Stimulated activated CD8-positive, alpha-beta memory T cell treated with anti-CD3 and anti-CD28 coated beads, Interleukin-7, amount 100 ng/mL, for 1 hour (primary cell): ENCODE data around the gene E2F3.
"Not testable (repeated sequence)": the region's sequence is repeated elsewhere in the genome, so short reads cannot be mapped to it uniquely, and the experiment has no call there.

ENCODE experiments used
- DNase-seq, 2 donors: peaks; one replicate each; pipeline ENCODE4 v3.0.0-alpha.2; 2020; ENCODE audit warnings: low read depth in 2 of 2

Gene E2F3

DNA sequence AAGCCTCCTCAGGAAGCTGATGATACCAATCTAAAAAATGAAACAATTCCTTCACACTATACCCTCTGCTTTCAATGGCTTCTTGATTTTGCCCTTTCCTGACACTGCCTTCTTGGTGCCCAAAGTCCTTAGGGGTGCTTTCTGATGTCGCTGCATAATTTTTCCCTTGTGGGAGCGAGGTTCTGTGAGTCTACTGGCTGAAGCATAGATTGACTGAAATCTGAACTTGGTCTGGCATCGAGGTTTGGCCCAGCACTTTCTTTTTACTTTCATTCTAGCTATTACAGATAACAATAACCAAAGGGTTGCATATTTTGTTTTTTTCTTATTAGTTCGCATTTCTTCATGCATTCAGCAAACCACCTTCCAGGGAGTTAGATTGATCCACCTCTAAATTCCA is 65.8 kb downstream of the E2F3 start:
- DNase-seq = no peak

DNA sequence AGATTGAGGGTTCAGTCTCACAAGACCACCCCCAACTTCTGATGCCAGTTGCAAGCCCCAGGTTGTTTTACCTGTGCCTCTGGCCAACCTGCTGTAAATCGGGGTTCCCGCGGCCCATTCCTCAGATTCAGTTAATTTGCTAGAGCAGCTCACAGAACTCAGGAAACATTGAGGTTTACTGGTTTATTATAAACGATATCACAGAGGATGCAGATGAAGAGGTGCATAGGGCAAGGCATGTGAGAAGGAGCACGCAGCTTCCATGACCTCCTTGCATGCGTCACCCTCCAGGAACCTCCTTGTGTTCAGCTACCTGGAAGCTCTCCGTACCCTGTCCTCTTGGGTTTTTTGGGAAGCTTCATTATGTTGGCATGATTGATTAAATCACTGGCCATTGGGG is 66.5 kb downstream of the E2F3 start:
- no peak for DNase-seq

DNA sequence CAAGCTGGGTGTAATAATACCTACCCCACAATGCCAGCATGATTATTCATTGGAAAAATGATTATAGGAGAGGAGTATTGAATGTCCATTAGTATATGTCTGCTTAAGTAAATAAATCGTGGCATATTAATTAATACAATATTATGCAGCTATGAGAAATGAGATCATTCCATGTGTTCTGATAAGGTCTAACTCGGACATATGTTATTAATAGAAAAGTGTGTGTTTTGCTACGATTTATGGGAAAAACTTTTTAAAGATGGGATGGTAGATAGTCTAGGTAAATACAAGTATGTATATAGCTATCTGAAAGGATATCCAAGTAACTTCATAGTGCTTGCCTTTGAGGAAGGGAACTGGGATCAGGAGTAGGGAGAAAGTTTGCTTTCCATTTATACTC is 71.1 kb downstream of the E2F3 start:
- no peak for DNase-seq

- DNase-seq = no peak
Measured at GRCh38 chr6:20473518-20473917, 71.8 kb downstream of the E2F3 start.

- DNase-seq = no peak
Measured at GRCh38 chr6:20474874-20475542, 73.3 kb downstream of the E2F3 start.

DNA sequence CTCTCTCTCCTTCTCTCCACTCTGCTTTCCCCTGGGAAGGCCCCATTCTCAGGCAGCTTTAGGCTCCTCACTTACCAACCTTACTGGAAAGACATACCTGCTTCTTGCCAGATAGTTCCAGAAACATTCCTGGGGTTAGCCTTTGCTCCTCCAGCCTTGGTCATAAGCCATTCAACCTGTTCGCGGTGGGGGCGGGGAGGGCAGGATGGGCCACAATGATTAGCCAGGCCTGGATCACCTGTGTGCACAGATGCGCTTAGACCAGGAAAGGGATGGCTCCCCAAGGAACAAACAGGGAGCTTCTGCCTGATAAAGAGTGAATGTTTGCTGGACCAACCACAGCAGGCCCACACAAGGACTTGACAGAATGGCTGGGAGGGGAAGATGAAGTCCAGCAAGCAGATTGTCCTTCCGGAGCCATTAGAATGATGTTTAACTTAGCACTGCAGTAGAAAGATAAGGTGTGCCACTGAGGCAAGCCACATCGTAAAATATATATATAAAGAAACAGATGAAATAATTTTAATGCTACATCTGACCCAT is 74.9 kb downstream of the E2F3 start:
- no peak for DNase-seq

- DNase-seq = no peak
Measured at GRCh38 chr6:20477485-20477884, 75.8 kb downstream of the E2F3 start.

DNA sequence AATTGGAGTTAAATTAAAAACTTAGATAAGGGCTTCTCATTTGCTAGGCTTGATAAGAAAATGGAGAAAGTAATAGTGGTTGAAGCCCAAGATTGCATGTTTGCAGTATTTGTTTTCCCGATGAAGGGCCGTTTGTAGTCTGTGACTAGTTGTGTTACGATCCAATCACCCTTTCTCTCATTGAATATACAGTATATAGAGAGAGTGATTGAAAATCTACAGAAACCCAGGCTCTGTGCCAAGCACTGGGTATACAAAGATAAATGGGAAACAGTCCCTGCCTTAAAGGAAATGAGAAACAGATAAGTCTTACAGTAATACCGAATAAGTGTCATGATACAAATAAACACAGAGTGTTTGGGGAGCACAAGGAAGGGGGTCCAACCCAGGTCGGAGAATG is 77.4 kb downstream of the E2F3 start:
- no peak for DNase-seq

DNA sequence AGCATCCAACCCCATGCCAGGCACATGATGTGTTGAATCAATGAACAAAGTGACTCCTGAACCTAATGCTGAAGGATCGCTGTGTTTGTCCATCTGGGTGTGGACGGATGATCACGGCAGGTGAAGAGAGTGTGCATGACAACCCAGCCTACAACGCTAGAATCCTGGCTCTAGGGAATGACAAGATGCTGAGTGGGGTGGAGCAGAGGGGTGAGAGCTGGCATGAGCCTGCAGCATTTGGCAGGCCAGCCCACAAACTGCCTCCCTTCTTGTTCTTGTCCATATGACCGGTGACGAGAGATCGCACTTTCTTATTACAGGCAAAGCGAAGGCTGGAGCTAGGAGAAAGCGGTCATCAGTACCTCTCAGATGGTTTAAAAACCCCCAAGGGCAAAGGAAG is 77.8 kb downstream of the E2F3 start:
- DNase-seq = no peak

DNA sequence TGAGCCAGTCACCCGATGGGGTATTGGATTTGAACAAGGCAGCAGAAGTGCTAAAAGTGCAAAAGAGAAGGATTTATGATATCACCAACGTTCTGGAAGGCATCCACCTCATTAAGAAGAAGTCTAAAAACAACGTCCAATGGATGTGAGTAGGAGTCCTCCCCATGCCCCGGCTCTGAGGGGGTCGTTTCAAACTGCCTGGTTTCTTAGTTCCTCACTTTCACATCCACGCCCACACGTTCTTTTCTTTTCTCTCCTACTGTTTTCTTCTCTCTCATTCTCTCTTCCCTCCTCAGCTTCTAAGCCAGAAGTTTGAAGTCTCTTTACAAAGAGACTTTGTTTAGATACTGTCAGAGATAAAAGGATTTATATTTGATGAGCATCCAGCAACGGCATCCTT is 79.6 kb downstream of the E2F3 start:
- DNase-seq = no peak

- DNase-seq = no peak
Measured at GRCh38 chr6:20483887-20484497, 82.3 kb downstream of the E2F3 start.

GRCh38 chr6:20486641-20487040 is 85.0 kb downstream of the E2F3 start:
- DNase-seq = no peak

DNA sequence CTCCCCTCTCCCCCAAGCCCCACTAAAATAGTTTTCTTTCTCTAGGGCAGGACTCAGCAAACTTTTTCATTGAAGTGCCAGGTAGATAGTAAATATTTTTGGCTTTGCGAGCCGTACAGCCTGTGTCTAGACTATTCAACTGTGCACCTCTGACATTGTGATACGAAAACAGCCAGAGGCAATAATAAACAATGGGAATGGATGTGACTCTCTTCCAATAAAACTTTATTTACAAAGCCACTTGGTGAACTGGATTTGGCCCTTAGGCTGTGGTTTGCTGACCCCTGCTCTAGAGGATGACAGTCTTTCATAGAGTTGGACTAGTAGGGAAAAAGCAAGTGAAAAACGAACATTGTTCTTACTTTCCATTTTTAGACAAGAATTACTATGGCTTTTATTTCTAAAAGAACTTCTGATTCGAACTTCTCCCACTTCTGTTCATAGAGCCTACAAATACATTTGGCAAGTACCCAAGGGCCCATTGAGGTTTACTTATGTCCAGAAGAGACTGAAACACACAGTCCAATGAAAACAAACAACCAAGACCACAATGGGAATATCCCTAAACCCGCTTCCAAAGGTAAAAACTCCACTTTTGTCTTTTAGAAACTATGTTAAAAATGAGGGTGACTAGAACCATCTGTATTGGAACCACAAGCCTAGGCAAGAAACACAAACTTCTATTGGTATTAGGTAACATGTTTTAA is 86.1 kb downstream of the E2F3 start:
- no peak for DNase-seq

DNA sequence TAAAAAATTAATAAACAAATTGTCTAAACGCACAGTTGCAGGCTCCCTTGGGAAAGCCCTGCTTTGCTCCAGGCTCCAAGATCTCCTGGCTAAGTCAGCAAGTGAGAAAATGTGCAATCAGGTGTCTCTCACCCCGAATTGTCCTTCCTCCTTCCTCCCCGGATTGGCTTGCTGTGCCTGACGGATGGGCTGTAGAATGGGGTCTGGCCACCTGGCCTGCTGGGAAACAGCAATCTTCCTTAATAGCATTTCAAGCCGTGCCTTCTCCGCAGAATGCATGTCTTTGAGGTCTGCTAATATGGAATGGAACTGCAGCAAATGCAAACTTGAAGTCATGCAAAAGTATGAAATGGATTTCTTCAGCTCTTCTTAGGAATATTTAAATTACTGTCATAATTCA is 88.9 kb downstream of the E2F3 start:
- DNase-seq = no peak

GRCh38 chr6:20492099-20492498 is 90.4 kb downstream of the E2F3 start:
- DNase-seq = no peak

DNA sequence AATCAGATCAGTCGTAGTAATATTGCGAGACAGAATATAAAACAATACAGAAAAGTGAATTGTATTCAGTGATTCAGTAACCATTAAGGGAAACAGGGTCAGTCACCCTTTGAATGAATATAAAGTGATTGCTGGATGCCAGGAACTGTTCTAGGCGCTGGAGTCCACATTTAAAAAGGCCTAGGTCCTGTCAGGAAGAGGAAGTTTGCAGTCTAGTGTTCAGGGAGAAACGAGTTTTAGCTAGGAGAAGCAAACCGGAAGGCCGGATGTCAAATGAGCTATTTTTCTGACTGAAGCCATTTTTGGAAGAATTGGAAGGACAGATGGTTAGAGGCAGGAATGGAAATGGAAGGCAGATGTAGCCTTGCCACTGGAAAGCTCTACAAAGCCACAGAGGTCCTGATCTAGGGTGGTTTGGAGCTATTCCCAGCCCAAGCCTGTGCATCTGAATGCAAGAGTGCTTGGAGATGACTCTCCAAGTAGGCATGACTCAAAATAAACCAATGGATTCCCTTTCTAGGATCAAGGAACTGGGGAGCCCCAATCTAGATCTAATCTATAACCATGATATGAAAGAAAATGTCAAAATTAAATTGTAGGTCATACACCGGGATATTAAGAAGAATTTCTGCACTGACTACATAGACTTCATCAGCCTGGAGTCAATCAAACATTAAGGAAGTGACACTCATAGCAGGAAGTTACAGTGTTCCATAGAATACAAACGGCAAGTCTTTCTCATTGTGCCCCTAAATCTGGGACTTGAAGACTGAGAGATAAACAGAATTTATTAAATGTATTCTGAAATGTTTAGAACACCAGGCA is 95.7 kb downstream of the E2F3 start:
- DNase-seq = no peak

DNA sequence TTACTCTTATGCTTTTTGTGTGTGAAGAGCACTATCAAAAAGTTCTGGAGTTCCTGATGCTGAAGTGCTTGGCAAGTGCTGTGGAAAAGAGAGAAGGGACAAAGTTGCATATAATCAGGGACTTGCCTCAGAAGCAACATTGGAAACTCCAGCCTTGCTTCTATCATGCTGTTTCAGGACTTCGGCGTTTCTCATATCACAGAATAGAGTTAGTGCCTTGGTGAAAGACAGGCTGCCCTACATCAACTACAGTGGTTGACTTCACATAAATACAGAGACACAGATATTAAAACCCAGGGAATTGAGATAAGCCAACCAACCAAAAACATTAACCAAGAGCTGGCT is 96.3 kb downstream of the E2F3 start:
- no peak for DNase-seq

GRCh38 chr6:20509212-20509611 is 107.5 kb downstream of the E2F3 start:
- no peak for DNase-seq

DNA sequence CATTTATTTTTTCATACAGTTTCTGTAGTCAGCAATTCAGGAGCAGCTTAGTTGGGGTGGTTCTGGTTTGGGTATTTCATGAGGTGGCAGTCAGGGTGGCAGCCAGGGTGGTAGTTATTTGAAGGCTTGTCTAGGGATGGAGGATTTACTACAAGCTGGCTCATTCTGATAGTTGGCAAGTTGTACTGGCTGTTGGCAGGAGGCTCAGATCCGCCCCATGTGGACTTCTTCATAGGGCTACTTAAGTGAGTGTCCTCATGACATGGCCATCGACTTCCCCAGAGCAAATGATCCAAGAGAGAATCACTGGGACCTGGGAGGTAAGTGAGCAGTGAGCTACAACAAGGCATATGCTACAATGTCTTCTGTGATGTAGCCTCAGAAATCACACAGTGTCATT is 110.2 kb downstream of the E2F3 start:
- no peak for DNase-seq

- not testable (repeated sequence) for DNase-seq
Measured at GRCh38 chr6:20525208-20525607, 123.5 kb downstream of the E2F3 start.

DNA sequence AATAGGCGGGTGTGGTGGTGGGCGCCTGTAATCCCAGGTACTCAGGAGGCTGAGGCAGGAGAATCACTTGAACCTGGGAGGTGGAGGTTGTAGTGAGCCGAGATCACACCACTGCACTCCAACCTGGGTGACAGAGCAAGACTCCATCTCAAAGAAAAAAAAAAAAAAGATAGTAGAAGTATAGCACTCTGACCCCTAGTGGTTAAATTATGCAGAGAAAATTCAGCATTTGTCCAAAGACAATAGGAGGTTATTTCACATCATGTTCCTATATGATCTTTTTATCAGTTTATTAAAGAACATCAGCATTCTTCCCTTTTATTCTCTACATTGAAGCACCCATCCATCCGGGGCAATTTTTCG is 127.4 kb downstream of the E2F3 start:
- not testable (repeated sequence) for DNase-seq

DNA sequence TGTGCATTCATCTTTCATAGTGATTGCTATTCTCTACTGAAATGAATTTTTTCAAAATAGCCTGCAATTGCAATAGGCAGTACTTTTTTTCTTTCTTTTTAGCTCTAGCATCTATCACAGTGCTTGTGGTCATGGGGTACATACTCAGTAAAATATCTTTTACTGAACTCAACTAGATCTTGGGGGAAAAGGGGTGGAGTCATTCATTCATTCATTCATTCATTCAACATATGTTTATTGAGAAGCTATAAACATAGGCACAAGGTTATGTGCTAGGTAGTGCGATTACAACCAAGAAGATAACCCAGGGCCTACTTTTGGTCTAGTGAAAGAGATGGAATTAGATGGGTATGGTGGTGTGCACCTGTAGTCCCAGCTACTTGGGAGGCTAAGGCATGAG is 131.2 kb downstream of the E2F3 start:
- no peak for DNase-seq
